COLO829 (cell line): Measurements from ENCODE around the gene SLC39A12.
A peak's percentile ranks its signal among the peaks of the same experiment; 100 is the strongest.
"Not testable (repeated sequence)": the region's sequence is repeated elsewhere in the genome, so short reads cannot be mapped to it uniquely, and the experiment has no call there.

Experiments used
- DNase-seq: peaks from one replicate; pipeline ENCODE4 v3.0.0; 2012; ENCODE audit warnings: low spot score

SLC39A12 gene

DNA sequence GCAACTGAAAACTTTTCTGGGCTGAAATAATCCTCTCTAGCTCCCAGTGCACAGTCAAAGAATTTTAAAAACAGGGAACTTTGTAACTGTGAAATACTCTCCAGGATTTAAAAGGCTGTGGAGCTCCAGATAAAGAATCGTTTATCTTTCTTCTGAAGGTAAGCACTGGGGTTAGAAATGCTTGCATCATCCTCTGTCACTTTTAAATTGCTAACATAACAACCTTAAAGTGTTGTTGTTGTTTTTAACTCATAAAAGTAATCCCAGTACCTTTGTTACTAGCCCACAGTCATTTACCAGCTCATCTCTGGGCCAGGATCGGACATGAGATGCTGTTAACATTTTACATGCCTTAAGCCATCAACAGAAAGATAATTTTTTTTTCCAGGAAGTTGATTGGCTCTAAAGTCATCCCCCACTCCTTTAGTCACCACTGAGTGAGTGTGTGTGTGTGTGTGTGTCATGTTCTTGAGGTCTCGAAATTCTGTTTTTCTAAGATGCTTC, at the start of gene SLC39A12:
Gene SLC39A12, plus strand, starts transcription at position 51 of the 504 bp plus-strand sequence. CDS start 1,359 bp downstream, outside the sequence.
- DNase-seq = no peak

DNA sequence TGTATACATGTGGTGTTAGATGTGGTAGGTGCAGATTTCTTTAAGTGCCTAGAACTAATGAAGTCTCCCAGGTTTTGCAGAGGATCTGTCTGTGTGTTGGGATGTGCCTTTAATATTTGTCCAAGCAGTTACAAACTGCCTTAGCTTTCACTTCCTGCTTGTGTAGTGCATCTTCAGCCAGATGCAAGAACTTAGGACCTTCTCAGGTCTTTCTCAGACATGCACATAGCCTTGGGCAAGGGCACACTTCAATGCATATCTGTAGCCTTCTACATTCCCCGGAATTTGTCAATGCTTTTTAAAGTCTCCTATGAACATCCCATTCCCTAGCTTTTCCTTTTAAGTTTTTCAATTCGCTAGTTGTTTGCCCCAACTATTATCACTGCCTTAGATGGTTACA, 47.2 kb upstream of the SLC39A12 start:
- DNase-seq = no peak

DNA sequence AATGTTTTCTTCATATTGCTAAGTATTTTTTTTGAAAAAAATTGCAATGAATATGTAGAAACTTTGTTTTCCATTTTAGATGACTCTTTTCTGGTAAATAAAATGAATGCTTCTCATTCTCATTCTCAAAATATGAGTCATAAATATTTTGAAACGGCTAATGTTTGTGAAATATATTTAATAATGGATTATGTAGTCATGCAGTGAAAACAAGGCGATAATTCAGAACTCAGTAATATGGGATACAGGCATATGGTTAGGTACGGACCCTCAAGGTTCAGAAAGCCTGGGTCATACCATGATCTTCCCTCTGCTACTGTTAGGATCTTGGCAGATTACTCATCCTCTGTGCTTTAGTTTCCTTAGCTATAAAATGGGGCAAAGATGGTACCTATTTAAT, 46.2 kb upstream of the SLC39A12 start:
- no peak for DNase-seq

DNA sequence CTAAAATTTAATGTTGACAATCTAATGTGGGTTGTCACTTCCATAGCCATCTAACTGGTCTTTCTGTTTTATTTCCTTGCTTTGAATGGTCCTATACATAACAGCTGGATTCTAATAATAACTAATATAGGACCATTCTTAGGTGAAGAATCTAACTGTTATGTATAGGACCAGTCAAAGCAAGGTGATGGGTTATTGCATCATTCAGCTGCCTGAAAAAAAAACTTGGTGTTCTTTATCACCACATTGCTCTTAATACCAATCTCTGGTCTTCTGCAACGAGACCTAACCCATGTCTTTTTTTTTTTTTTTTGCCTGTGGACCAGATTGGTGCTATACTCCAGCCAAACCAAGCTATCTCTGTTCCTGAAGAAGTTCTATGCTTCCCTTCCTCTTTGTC, 45.7 kb upstream of the SLC39A12 start:
- DNase-seq = no peak

DNA sequence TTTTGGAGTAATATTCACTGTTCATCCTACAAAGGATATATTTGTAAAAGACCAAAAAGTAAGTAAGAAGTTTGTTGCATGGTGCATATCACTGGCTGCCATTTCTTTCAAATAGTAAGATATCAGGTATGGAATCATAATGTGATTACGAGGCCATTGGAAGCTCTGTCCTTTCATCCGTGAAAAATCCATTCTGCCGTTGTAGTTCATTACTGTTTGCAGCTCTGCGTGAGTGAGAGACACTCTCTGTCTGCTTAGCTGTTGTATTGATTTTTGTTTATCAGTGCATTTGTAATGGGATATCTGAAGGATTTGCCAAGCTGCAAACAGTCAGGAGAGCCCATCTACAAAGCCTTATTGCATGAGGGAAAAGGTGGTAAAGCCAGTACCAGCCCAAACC, 44.1 kb upstream of the SLC39A12 start:
- no peak for DNase-seq

DNA sequence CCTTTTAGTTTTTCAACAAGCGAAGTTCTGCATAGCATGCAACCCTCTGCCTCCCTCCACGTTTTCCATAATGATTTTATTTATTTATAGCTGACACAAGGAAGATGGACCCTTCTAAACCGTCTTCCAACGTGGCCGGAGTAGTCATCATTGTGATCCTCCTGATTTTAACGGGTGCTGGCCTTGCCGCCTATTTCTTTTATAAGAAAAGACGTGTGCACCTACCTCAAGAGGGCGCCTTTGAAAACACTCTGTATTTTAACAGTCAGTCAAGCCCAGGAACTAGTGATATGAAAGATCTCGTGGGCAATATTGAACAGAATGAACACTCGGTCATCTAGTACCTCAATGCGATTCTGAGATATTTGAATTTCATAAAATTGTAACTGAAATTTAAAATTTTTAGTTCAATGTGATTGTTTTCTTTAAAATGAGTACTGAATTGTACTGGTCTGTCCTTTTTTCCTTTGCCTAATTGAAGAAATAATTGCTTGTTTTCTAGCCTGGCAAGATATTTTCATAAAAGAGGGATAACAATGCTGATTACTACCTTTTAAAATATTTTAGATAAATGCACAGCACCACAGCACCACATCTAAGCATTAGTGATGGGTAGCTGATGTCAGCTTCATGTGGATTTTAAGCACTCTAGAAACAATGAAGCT, 41.5 kb upstream of the SLC39A12 start:
- DNase-seq = peak; percentile 19

DNA sequence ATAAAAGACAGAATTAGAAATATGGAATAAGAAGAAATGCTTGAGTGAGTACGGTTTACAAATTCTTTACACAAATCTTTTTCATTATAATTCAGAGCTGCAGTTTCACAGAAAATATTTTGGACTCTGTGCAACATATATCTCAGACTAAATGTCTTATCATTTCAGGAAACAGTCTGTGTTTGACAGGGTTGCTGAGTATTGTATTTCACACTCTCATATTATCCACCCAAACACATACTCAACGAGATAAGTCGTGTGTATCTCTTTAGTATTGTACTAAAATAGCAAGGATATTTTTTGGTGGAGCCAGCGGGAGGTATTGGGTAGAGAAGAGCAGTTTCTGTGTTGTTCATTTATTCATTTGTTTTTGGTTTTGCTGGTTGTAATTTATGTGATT, 39.0 kb upstream of the SLC39A12 start:
- no peak for DNase-seq

DNA sequence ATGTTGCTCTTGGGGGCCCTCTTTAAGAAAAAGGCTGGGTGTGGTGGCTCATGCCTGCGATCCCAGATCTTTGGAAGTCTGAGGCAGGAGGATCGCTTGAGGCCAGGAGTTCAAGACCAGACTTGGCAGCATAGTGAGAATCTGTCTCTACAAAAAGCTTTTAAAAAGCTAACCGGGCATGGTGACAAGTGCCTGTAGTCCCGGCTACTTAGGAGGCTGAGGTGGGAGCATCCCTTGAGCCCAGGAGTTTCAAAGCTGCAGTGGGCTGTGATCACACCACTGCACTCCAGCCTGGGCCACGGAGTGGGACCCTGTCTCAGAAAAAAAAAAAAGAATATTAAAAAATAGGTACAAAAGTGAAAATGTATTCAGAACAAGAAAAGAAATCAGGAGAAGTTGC, 38.1 kb upstream of the SLC39A12 start:
- no peak for DNase-seq

DNA sequence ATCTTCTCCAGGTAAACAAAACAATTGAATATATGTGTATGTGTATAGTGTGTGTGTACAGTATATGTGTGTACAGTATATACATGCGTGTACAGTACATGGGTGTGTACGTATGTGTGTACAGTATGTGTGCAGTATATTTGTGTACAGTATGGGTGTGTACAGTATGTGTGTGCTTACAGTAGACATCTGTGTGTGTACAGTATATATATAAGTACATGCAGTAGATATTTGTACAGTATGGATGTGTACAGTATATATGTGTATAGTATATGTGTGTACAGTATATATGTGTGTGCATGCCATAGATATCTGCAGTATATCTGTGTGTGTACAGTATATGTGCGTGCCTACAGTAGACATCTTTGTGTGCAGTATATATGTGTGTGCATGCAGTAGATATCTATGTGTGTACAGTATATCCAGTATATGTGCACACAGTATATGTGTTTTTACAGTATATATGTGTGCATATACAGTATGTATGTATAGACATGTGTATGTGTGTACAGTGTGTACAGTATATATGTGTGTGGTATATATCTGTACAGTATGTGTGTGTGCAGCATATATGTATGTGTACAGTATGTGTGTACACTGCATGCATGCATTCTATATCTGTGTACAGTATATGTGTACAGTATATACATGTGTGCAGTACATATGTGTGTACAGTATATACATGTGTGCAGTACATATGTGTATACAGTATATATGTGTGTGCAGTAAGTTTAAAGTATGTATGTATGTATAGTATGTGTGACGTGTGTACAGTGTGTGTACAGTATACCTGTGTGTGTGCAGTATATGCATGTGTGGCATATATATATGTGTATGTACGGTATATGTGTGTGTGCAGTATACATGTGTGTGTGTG, 37.3 kb upstream of the SLC39A12 start:
- no peak for DNase-seq

DNA sequence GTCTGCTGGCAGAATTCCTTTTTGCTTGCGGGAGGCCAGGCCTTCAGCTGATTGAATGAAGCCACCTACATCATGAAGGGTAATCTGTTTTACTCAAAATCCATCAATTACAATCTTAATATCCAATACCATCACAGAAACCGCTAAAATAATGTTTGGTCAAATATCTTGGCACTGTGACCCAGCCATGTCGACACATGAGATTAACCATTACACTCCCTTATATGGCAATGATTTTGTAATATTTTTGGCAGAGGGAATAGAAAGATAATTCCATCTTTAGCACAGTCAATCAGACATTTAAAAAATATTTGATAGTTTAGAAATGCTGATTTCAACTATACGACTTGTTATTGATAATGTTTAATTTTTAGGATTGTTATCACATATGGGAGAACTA, 36.5 kb upstream of the SLC39A12 start:
- DNase-seq = no peak

DNA sequence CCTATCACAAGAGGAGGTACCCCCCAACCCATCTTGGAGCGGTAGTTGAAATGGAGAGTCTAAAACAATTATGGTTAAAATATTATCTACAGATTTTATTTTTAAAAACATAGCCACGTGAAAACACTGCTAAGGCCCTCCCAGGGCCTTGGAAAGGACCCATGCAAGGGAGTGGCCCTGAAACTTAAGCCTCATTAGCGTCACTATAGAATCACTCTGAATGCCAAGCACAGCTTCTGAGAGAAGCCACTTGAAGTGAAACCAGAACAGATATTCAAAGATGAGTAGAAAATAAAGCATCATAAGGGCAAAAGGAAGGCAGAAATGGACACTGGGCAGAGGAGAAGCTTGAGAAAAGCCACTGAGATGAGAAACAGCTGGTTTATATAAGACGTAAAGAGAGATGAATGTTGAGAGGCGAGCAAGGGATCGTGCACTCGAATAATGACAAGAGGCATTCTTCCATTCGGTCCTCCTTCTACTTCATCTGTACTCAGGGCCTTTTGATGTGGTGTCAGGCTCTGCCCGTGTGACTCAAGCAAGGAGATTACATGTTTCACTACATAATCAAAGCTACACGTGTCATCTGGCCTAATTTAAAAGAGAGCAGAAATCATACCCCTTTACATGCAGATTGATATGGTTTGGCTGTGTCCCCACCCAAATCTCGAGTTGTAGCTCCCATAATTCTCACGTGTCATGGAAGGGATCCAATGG, 33.4 kb upstream of the SLC39A12 start:
- DNase-seq = no peak

DNA sequence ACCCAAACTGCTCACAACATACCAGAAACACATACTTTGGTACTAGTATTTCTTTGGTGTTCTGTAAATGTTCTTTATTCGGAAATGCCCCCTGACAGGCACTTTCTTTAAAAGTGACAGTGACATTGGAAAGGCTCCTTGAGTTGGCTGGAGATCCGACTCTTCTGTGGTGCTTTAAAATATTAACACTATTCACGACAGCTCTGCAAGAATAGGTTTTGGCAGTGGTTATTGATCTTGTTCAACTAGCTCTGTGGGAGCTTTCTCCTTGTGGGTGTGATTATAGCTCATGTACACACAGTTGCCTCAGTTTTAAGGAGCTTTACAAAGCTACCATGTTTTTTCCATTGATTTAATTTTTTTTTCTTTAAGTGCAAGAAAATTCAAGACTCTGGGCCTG, 30.3 kb upstream of the SLC39A12 start:
- no peak for DNase-seq

DNA sequence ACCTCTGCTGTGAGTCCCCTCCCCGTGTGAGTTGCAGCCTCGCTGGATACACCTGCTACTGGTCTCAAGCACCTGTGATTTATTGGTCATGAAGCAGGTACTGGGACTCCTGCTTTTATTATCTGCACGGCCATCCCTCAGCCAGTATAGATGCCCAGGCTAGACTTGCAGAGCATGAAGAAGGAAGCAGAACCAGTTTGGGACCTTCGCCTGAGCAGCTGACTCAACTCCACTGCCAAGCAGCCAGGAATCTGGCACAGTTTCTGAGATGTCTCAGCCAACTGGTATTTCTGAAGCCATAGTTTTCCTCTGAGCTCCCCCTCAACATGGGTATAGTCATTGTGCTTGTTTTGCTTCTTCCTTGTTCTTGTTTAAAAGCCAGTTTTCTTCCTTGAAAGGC, 28.0 kb upstream of the SLC39A12 start:
- no peak for DNase-seq

DNA sequence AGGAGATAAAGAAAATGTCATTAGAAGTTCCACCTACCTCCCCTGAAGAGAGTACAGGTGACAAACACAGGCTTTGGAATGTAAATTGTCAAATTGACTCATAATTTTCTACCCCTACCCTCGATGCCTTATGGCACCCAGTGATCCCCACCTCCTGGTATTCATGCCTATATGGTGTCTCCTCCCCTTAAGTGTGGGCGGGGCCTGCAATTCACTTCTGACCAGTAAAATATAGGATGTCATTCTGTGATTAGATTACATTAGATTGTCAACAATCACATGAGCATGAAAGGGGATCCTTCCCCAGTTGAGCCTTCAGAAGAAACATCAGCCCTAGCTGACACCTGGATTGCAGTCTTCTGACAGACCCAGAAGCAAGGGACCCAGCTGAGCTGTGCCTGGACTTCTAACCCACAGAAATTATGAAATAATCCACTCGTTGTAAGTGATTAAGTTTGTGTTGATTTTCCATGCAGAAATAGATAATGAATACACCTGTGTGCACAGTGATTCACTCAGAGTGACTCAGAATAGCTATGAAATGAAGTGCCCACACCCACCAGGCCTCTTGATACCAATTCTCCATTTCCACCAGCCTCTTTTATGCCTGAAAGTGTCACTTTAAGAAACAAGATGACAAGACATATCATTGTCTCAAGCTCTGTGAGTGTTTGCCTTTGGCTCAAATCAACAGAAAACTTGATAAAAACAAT, 8.5 kb upstream of the SLC39A12 start:
- no peak for DNase-seq

DNA sequence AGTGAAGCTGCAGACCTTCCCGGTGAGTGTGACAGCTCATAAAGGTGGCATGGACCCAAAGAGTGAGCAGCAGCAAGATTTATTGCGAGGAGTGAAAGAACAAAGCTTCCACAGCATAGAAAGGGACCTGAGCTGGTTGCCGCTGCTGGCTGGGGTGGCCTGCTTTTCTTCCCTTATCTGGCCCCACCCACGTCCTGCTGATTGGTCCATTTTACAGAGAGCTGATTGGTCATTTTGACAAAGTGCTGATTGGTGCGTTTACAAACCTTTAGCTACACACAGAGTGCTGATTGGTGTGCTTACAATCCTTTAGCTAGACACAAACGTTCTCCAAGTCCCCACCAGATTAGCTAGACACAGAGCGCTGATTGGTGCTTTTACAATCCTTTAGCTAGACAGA, 1.4 kb upstream of the SLC39A12 start:
- not testable (repeated sequence) for DNase-seq

DNA sequence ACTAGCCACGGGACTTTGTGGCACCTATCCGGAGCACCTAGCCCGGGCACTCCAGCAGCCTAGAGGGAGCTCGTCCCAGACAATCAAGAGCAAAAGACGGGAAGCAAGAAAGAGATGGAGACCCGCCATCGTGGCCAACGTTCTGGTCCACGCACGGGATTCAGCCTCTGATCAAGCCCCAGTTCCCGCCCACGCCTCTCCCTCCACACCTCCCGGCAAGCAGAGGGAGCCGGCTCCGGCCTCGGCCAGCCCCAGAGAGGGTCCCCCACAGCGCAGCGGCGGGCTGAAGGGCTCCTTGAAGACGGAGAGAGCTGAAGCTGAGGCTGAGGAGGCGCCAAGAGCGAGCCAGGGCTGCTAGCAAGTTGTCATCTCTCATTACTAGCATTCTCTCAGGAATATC, 992 bp upstream of the SLC39A12 start:
- no peak for DNase-seq

DNA sequence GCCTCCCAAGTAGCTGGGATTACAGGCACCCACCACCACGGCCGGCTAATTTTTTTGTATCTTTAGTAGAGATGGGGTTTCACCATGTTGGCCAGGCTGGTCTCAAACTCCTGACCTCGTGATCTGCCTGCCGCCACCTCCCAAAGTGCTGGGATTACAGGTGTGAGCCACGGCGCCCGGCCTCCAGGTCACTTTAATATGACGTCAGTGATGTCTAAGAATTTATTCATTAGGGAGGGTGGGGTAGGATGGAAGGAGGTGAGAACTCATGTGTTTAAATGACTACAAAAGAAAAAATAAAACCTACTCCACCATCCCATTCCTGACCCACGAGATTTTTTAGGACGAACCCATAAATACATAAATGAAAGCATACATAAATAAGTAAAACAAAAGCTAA, 2.7 kb downstream of the SLC39A12 start:
- DNase-seq = not testable (repeated sequence)

DNA sequence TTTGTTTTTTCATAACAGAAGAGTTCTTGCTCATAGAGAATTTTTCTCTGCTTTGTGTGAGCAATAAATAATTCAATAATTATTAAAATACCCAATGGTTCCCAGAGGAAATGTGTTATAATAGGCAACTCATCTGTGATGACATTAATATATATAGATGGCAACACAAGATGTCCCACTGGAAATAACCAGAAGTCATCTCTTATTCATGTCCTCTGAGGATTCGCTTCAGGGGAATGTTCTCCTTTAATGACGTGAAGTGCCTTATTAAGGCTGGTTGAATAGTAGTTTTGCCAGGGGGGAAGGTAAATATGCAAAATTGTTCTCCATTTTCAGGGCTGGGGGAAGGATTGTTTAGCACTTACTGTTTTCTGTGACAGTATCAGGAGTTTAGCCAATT, 3.1 kb downstream of the SLC39A12 start:
- no peak for DNase-seq

DNA sequence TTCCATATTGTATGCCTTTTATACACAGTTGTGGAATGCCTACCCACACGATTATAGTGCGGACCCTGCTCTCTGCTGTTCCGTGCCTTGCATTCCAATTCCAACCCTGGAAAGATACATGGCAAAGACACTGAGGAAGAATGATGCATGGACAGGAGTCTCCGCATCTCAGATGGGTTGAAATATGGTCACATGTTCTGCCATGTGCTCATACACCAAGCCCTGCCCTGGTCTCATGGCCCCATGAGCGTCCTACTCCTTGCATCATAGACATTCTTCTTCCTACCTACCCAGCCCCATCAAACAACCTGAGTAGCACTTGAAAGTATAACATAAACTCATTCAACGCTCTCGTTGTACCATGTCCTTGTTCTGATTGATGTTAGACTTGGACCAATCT, 6.3 kb downstream of the SLC39A12 start:
- no peak for DNase-seq

DNA sequence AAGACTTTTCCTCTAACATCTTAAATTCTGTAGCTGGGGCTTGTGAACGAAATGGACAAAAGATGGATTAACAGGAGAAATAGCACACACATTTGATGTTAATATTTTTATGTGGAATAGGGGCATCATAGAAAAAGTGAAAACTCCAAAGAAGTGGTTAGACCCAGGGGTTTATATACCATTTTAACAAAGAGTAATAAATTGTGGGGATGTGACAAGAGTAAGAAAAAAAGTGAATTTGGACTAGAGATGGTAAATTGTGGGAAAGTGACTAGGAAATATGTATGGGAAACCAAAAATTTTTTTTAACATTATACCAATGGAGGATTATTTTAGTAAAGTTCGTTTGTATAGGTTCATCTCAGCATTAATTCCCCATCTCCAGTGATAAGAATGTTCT, 8.2 kb downstream of the SLC39A12 start:
- DNase-seq = no peak

DNA sequence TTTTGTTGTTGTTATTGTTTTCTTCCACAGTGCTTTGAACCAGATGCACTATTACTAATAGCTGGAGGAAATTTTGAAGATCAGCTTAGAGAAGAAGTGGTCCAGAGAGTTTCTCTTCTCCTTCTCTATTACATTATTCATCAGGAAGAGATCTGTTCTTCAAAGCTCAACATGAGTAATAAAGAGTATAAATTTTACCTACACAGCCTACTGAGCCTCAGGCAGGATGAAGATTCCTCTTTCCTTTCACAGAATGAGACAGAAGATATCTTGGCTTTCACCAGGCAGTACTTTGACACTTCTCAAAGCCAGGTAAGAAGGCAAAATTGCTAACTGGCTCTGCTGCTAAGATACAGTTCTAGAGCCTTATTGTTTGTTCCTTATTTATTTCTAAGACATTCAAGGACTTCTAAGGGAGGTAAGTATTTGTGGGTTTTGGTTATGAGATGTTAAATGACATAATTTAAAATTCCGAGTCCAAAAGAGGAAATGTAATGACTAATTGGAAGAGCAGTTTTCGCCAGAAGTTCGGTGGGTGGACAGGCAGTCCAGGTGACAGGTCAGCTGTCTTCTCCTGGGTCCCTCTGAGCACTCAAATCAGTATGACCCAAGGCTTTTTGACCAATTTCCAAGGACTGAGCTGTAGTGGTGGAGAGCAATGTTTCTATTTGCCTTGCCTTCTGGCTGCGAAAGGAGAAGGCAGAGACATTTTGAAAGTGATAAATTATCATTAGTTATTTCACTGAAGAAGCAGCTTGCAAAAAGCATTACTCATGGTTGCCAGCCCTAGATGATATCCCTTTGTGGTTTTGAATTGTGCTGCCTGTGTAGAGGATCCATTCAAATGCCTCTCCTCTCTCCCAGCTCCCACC, 10.1 kb downstream of the SLC39A12 start:
- DNase-seq = no peak
